Gastroesophageal sphincter (tissue), 4 donors: ENCODE data around the gene TRMT10A. TPM values are rescaled to one million over a fixed set of nuclear protein-coding genes. Genes with fewer than 3 reads are reported as not detected.
"Not testable (repeated sequence)": the region's sequence is repeated elsewhere in the genome, so short reads cannot be mapped to it uniquely, and the experiment has no call there.

ENCODE experiments used
- ATAC-seq: fragments of 150-250 bp; one replicate; pipeline ENCODE4 v1.9.1; 2016; ENCODE audit warnings: mild to moderate bottlenecking, moderate library complexity
- H3K27ac ChIP-seq, 4 donors: fragments of 200-600 bp; sonication (generic) in 3 of 4; 1 replicate in 3 of 4; 2 replicates in 1 of 4; pipeline ENCODE4 v1.5.1; 2016 to 2019
- H3K27me3 ChIP-seq: fragments of 200-600 bp; sonication (generic); one replicate; pipeline ENCODE4 v1.5.1; 2019
- H3K36me3 ChIP-seq, 2 donors: fragments of 200-600 bp; sonication (generic); one replicate each; pipeline ENCODE4 v1.5.1; 2019; ENCODE audit warnings: control low read depth in 1 of 2
- H3K4me1 ChIP-seq, 3 donors: fragments of 200-600 bp; sonication (generic); 1 replicate in 2 of 3; 2 replicates in 1 of 3; pipeline ENCODE4 v1.5.1; 2016 to 2019; ENCODE audit warnings: control low read depth in 2 of 3
- H3K4me3 ChIP-seq, 2 donors: fragments of 200-600 bp; sonication (generic); one replicate each; pipeline ENCODE4 v1.5.1; 2019; ENCODE audit warnings: mild to moderate bottlenecking in 1 of 2, moderate library complexity in 1 of 2
- H3K9me3 ChIP-seq, 3 donors: fragments of 200-600 bp; sonication (generic); one replicate each; pipeline ENCODE4 v1.5.1; 2017 to 2019; ENCODE audit warnings: control low read depth in 2 of 3
- EP300 ChIP-seq: sonication (generic); formaldehyde crosslinking; IDR thresholded peaks from one replicate; pipeline ENCODE4 v1.6.1; 2017; ENCODE audit warnings: antibody characterized with exemption, mild to moderate bottlenecking
- POLR2A ChIP-seq, 2 donors: fragments of 450-650 bp; IDR thresholded peaks; one replicate each; pipeline ENCODE4 v1.6.1; 2017; ENCODE audit warnings: antibody characterized with exemption in 2 of 2, mild to moderate bottlenecking in 2 of 2, moderate library complexity in 1 of 2
- POLR2AphosphoS5 ChIP-seq: sonication (generic); formaldehyde crosslinking; IDR thresholded peaks from one replicate; pipeline ENCODE4 v1.6.1; 2017; ENCODE audit warnings: antibody characterized with exemption
- WGBS, 2 donors: methylation state at CpG; one replicate each; pipeline ENCODE4 v1.1.5; 2018; ENCODE audit warnings: low coverage in 1 of 2; 5-methylcytosine and 5-hydroxymethylcytosine counted together
- total RNA-seq, 4 donors: library from RNA; depleted of rRNA; stranded (reverse); fragments of >200 nt; gene quantifications; one replicate each; pipeline ENCODE4 v1.1.0, GENCODE V29; 2016
- TF ChIP-seq, protein P1 (sequence below), 4 experiments: fragments of 200-600 bp in 2 of 4; fragments of 450-650 bp in 2 of 4; sonication (generic) in 1 of 4; IDR thresholded peaks; one replicate each; pipeline ENCODE4 v1.5.1; 2017 to 2019; ENCODE audit warnings: antibody characterized with exemption in 4 of 4, mild to moderate bottlenecking in 2 of 4, moderate library complexity in 2 of 4

TRMT10A gene
- total RNA-seq, 4 donors from 2014 or later = 3.8 to 10.2 (median 5.7) TPM

DNA sequence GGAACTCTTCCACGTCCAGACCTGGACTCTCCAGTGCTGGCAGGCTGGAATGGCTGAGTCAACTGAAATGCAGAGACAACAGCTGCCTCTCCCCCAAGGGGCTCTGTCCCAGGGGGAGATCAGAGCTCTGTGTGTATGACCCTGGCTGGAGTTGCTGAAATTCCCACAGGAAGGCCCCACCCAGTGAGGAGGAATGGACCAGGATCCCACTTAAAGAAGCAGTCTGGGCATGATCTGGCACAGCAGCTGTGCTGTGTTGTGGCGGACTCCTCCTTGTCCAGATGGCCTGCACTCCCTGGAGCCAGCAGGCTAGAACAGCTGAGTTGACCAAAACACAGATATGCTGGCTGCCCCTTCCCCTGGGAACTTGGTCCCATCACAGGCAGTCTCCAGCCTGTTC is 27.6 kb downstream of the TRMT10A start:
- no peaks in the 10 kb centered on the region for H3K36me3 ChIP-seq
- WGBS, 2 donors = no CpG with 5 or more reads among the region's 2 CpGs

GRCh38 chr4:99534699-99535098 is 29.1 kb downstream of the TRMT10A start:
- H3K36me3 ChIP-seq, H3K4me1 ChIP-seq, H3K9me3 ChIP-seq, H3K27me3 ChIP-seq, H3K27ac ChIP-seq, H3K4me3 ChIP-seq, ATAC-seq: not testable (repeated sequence)
- WGBS, 2 donors = 60 to 63% methylated on average over 3 of the region's 3 CpGs

More for the DNA sequence above, 27.6 kb downstream of the TRMT10A start:
- no peak overlapping the region for H3K4me3 ChIP-seq
- no peak for ATAC-seq
- H3K4me1 ChIP-seq = no peaks in the 10 kb centered on the region
- H3K27ac ChIP-seq = no peak overlapping the region
- no peaks in the 10 kb centered on the region for H3K9me3 ChIP-seq
- H3K27me3 ChIP-seq = no peaks in the 10 kb centered on the region
- TF ChIP-seq POLR2A (IDR thresholded peaks at IDR 0.05) (no peak), EP300 (no peak), POLR2AphosphoS5 (no peak)
- TF ChIP-seq, protein P1, sequence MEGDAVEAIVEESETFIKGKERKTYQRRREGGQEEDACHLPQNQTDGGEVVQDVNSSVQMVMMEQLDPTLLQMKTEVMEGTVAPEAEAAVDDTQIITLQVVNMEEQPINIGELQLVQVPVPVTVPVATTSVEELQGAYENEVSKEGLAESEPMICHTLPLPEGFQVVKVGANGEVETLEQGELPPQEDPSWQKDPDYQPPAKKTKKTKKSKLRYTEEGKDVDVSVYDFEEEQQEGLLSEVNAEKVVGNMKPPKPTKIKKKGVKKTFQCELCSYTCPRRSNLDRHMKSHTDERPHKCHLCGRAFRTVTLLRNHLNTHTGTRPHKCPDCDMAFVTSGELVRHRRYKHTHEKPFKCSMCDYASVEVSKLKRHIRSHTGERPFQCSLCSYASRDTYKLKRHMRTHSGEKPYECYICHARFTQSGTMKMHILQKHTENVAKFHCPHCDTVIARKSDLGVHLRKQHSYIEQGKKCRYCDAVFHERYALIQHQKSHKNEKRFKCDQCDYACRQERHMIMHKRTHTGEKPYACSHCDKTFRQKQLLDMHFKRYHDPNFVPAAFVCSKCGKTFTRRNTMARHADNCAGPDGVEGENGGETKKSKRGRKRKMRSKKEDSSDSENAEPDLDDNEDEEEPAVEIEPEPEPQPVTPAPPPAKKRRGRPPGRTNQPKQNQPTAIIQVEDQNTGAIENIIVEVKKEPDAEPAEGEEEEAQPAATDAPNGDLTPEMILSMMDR (IDR thresholded peaks at IDR 0.05) = no peak

GRCh38 chr4:99529956-99530355 is 33.9 kb downstream of the TRMT10A start:
- no peaks in the 10 kb centered on the region for H3K36me3 ChIP-seq
- H3K9me3 ChIP-seq = no peaks in the 10 kb centered on the region
- 35 to 36% methylated on average over 3 of the region's 3 CpGs for WGBS, 2 donors
- H3K27me3 ChIP-seq = no peaks in the 10 kb centered on the region
- H3K4me3 ChIP-seq = no peak overlapping the region
- TF ChIP-seq POLR2A (IDR thresholded peaks at IDR 0.05) = no peak
- TF ChIP-seq POLR2AphosphoS5 = no peak
- TF ChIP-seq EP300 = no peak
- TF ChIP-seq, protein P1 (IDR thresholded peaks at IDR 0.05) = no peak
- no peak for ATAC-seq
- no peak overlapping the region for H3K27ac ChIP-seq
- H3K4me1 ChIP-seq = peaks cover 0 to 12% (median 0%) of the 10 kb centered on the region in 3 donors

DNA sequence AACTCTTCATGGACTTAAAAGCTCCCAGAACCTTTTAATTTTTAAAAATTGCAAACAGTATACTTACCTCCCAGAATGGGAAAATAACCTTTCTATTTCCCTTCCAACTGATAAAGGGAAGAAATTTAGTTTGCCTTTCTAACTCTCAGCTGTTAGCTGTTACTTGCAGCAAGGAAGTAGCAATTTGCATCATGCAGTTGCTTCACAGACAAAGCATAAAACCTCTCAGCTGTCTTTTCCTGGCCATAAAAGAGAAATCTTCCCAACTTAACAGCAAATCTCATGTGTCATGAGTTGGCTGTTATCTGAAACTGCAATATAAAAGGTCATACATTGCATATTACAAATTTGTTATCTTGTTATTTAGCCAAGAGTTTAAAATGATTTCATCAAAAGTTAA is 34.6 kb downstream of the TRMT10A start:
- H3K9me3 ChIP-seq = no peaks in the 10 kb centered on the region
- H3K27ac ChIP-seq = peak overlapping the region in 1 of 4 donors; percentile 5
- H3K27me3 ChIP-seq = no peaks in the 10 kb centered on the region
- H3K36me3 ChIP-seq = no peaks in the 10 kb centered on the region
- ATAC-seq = no peak
- H3K4me1 ChIP-seq = peaks cover 0 to 12% (median 0%) of the 10 kb centered on the region in 3 donors
- H3K4me3 ChIP-seq = no peak overlapping the region
- TF ChIP-seq EP300 (no peak), POLR2A (IDR thresholded peaks at IDR 0.05) (no peak), POLR2AphosphoS5 (no peak)
- TF ChIP-seq, protein P1 (IDR thresholded peaks at IDR 0.05) = no peak

- Histone ChIP-seq H3K27ac (no peak overlapping the region), H3K4me1 (no peaks in the 10 kb centered on the region), H3K4me3 (no peak overlapping the region), H3K27me3 (no peaks in the 10 kb centered on the region), H3K9me3 (no peaks in the 10 kb centered on the region), H3K36me3 (no peaks in the 10 kb centered on the region)
- ATAC-seq = no peak
- TF ChIP-seq, protein P1 (IDR thresholded peaks at IDR 0.05) = no peak
- TF ChIP-seq EP300 (no peak), POLR2A (IDR thresholded peaks at IDR 0.05) (no peak), POLR2AphosphoS5 (no peak)
- 54% methylated on average over 6 of the region's 6 CpGs; no CpG with 5 or more reads in 1 of the 2 donors for whole genome bisulfite sequencing, 2 donors
Measured at GRCh38 chr4:99518601-99519295, 45.1 kb downstream of the TRMT10A start.
